IMR-90 (cell line): ENCODE measurements around the gene SLC7A7. TPM values are rescaled to one million over a fixed set of nuclear protein-coding genes. Genes with fewer than 3 reads are reported as not detected.

Experiments used
- ATAC-seq: fragments of 200-7000 bp; cut with Tn5 transposase; 2 replicates; pipeline ENCODE4 v1.9.1; 2020; ENCODE audit warnings: low read depth, mild to moderate bottlenecking, moderate library complexity
- BruUV-seq: library from RNA; stranded (reverse); fragments of 400-500 nt; replicated peaks from 2 replicates; lab custom pipeline; 2021; lab: Mats Ljungman, UMichigan
- CTCF ChIA-PET: fragments of 300-600 bp; formaldehyde crosslinking; extraction: SDS; loops from one replicate; lab custom pipeline; 2021; ENCODE audit warnings: antibody characterized with exemption; lab: Yijun Ruan, JAX
- POLR2A ChIA-PET: fragments of 300-600 bp; sonication (Branson Sonifier 250); formaldehyde crosslinking; loops from one replicate; lab custom pipeline; 2022; ENCODE audit warnings: antibody characterized with exemption; ENCODE audit not compliant: unreplicated experiment; lab: Charles Lee
- DNase-seq: peaks from one replicate; pipeline ENCODE4 v3.0.0; 2013
- H2AFZ ChIP-seq: replicated peaks from 2 replicates; pipeline ENCODE3; 2013; ENCODE audit warnings: low read length, mild to moderate bottlenecking; ENCODE audit not compliant: poor library complexity
- H2AK5ac ChIP-seq: 2 replicates; pipeline ENCODE4 v1.6.1; 2013; ENCODE audit warnings: low read depth, low read length, inconsistent platforms
- H2AK9ac ChIP-seq: replicated peaks from 2 replicates; pipeline ENCODE3; 2013; ENCODE audit warnings: mild to moderate bottlenecking, low read depth, low read length, moderate library complexity; ENCODE audit not compliant: poor library complexity
- H2BK120ac ChIP-seq: 2 replicates; pipeline ENCODE4 v1.6.1; 2013; ENCODE audit warnings: low read depth, low read length, inconsistent platforms
- H2BK15ac ChIP-seq: 3 replicates; pipeline ENCODE4 v1.6.1; 2013; ENCODE audit warnings: low read depth, low read length, inconsistent platforms
- H2BK20ac ChIP-seq: 2 replicates; pipeline ENCODE4 v1.6.1; 2013; ENCODE audit warnings: low read depth, mild to moderate bottlenecking, inconsistent platforms, low read length, moderate library complexity
- H2BK5ac ChIP-seq: 2 replicates; pipeline ENCODE4 v1.6.1; 2013; ENCODE audit warnings: mild to moderate bottlenecking, low read depth, low read length, inconsistent platforms; ENCODE audit not compliant: poor library complexity, severe bottlenecking
- H3K14ac ChIP-seq: replicated peaks from 2 replicates; pipeline ENCODE4 v1.6.1; 2013; ENCODE audit warnings: low read depth, low read length, inconsistent platforms
- H3K18ac ChIP-seq: 2 replicates; pipeline ENCODE4 v1.6.1; 2013; ENCODE audit warnings: low read depth, low read length, control low read depth
- H3K23ac ChIP-seq: 2 replicates; pipeline ENCODE4 v1.6.1; 2013; ENCODE audit warnings: low read depth, low read length, inconsistent platforms
- H3K27ac ChIP-seq: 2 replicates; pipeline ENCODE4 v1.5.1; 2013; ENCODE audit warnings: mild to moderate bottlenecking, control low read depth, low read length; ENCODE audit not compliant: insufficient read depth
- H3K27me3 ChIP-seq: 2 replicates; pipeline ENCODE4 v1.6.1; 2013; ENCODE audit warnings: low read length; ENCODE audit not compliant: control insufficient read depth, insufficient read depth
- H3K36me3 ChIP-seq: 2 replicates; pipeline ENCODE4 v1.6.1; 2013; ENCODE audit warnings: low read length, mixed read lengths; ENCODE audit not compliant: control insufficient read depth, insufficient read depth
- H3K4ac ChIP-seq: 2 replicates; pipeline ENCODE4 v1.6.1; 2013; ENCODE audit warnings: low read depth, low read length, inconsistent platforms
- H3K4me1 ChIP-seq: 2 replicates; pipeline ENCODE4 v1.6.1; 2013; ENCODE audit warnings: low read length, mixed read lengths; ENCODE audit not compliant: control insufficient read depth, insufficient read depth
- H3K4me2 ChIP-seq: 2 replicates; pipeline ENCODE4 v1.6.1; 2013; ENCODE audit warnings: low read depth, mild to moderate bottlenecking, control low read depth, low read length, moderate library complexity
- H3K4me3 ChIP-seq: 2 replicates; pipeline ENCODE4 v1.5.1; 2013; ENCODE audit warnings: low read depth, mild to moderate bottlenecking, control low read depth, low read length, moderate library complexity; ENCODE audit not compliant: insufficient read depth
- H3K56ac ChIP-seq: 2 replicates; pipeline ENCODE4 v1.6.1; 2013; ENCODE audit warnings: low read length, inconsistent platforms; ENCODE audit not compliant: insufficient read depth; ENCODE audit errors: extremely low read depth
- H3K79me1 ChIP-seq, 2 experiments: 2 replicates each; pipeline ENCODE4 v1.6.1; 2013; ENCODE audit warnings: low read length in 2 of 2, inconsistent platforms in 1 of 2, low read depth in 1 of 2
- H3K9ac ChIP-seq: 2 replicates; pipeline ENCODE4 v1.6.1; 2013; ENCODE audit warnings: low read depth, low read length, control low read depth
- H3K9me1 ChIP-seq: 2 replicates; pipeline ENCODE4 v1.6.1; 2013; ENCODE audit warnings: low read length, inconsistent platforms; ENCODE audit not compliant: insufficient read depth
- H3K9me3 ChIP-seq: 2 replicates; pipeline ENCODE4 v1.6.1; 2013; ENCODE audit warnings: low read length; ENCODE audit not compliant: control insufficient read depth, insufficient read depth
- H4K20me1 ChIP-seq: 2 replicates; pipeline ENCODE4 v1.6.1; 2013; ENCODE audit warnings: low read length, inconsistent platforms; ENCODE audit not compliant: insufficient read depth
- H4K5ac ChIP-seq: 2 replicates; pipeline ENCODE4 v1.6.1; 2013; ENCODE audit warnings: mild to moderate bottlenecking, low read depth, low read length, control low read depth
- H4K8ac ChIP-seq, 2 experiments: 2 replicates each; pipeline ENCODE4 v1.6.1; 2013; ENCODE audit warnings: low read depth in 2 of 2, low read length in 2 of 2, control low read depth in 1 of 2, inconsistent platforms in 1 of 2
- H4K91ac ChIP-seq: 2 replicates; pipeline ENCODE4 v1.6.1; 2013; ENCODE audit warnings: low read depth, low read length, inconsistent platforms; ENCODE audit not compliant: insufficient read depth
- BHLHE40 ChIP-seq: fragments of 150-350 bp; IDR thresholded peaks from 2 replicates; pipeline ENCODE4 v1.6.1; 2016; ENCODE audit warnings: mild to moderate bottlenecking, low read depth, low read length
- FOS ChIP-seq: fragments of 150-350 bp; IDR thresholded peaks from 2 replicates; pipeline ENCODE4 v1.6.1; 2016; ENCODE audit warnings: low read depth, low read length
- MXI1 ChIP-seq: IDR thresholded peaks from 2 replicates; pipeline ENCODE4 v1.6.1; 2012; ENCODE audit warnings: low read depth, mild to moderate bottlenecking, low read length, moderate library complexity, borderline replicate concordance
- RAD21 ChIP-seq: IDR thresholded peaks from 2 replicates; pipeline ENCODE4 v1.6.1; 2012; ENCODE audit warnings: low read length, improper control_type of control experiment
- RCOR1 ChIP-seq: IDR thresholded peaks from 2 replicates; pipeline ENCODE4 v1.6.1; 2012; ENCODE audit warnings: mild to moderate bottlenecking, low read length, improper control_type of control experiment; ENCODE audit not compliant: insufficient replicate concordance
- SMC3 ChIP-seq: fragments of 150-350 bp; IDR thresholded peaks from 2 replicates; pipeline ENCODE4 v1.6.1; 2016; ENCODE audit warnings: low read depth, mild to moderate bottlenecking, antibody characterized with exemption, low read length, moderate library complexity
- WGBS, 2 experiments: methylation state at CpG; one replicate each; pipeline versions ENCODE4 v1.1.5 to v1.1.7; 2013; ENCODE audit warnings: missing lambda C conversion rate in 2 of 2; ENCODE audit not compliant: insufficient read length in 1 of 2; ENCODE audit errors: extremely low coverage in 2 of 2; 5-methylcytosine and 5-hydroxymethylcytosine counted together
- dilution Hi-C: fragments of 300-500 bp; cut with HindIII; formaldehyde crosslinking; loops from one replicate; pipeline ENCODE4 v1.14.3; 2018; ENCODE audit warnings: low sequenced_read_pairs; ENCODE audit not compliant: unreplicated experiment
- in situ Hi-C: fragments of 300-500 bp; cut with MboI; formaldehyde crosslinking; loops from 3 replicates; pipeline ENCODE4 v1.14.3; 2019; ENCODE audit warnings: low sequenced_read_pairs, inconsistent platforms, mixed read lengths
- intact Hi-C: fragments of 100-400 bp; cut with micrococcal nuclease; formaldehyde crosslinking; loops from 2 replicates; pipeline ENCODE4 v1.10.0; 2022
- polyA plus RNA-seq, 3 experiments: library from polyadenylated mRNA; depleted of rRNA; stranded (reverse); fragments of >200 nt; gene quantifications; 2 replicates each; pipeline ENCODE4 v1.2.3, GENCODE V29; 2012; ENCODE audit warnings: low replicate concordance in 1 of 3
- total RNA-seq: library from RNA; depleted of rRNA; stranded (reverse); fragments of >200 nt; gene quantifications from 2 replicates; pipeline ENCODE4 v1.2.3, GENCODE V29; 2012
- TF ChIP-seq, protein P1 (sequence below): fragments of 150-350 bp; IDR thresholded peaks from 2 replicates; pipeline ENCODE4 v1.6.1; 2017; ENCODE audit warnings: mild to moderate bottlenecking, antibody characterized with exemption, low read length, low read depth
- TF ChIP-seq, protein P2 (sequence below): conservative IDR thresholded peaks from 2 replicates; pipeline ENCODE4 v1.5.1; 2012; ENCODE audit warnings: mild to moderate bottlenecking, low read depth, low read length, improper control_type of control experiment

Gene SLC7A7
- total and polyA plus RNA-seq, 2 of the 4 experiments (the other 2 are of a cell fraction) = 1.8 to 2.0 TPM

DNA sequence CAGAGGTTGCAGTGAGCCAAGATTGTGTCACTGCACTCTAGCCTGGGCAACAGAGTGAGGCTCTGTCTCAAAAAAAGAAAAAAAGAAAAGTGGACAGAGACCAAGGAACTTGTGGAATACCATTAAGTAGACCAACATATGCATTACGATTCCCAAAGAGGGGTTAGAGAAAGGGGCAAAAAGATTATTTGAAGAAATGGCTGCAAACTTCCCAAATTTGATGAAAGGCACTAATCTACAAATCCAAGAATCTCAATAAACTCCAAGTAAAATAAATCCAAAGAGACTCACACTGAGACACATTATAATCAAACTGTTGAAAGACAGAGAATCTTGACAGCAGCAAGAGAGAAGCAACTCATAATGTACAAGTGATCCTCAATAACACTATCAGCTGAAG is 53.5 kb downstream of the SLC7A7 start:
- no peak overlapping the region for H3K56ac ChIP-seq
- H2BK5ac ChIP-seq = no peak overlapping the region
- no peaks in the 10 kb centered on the region for H3K27me3 ChIP-seq
- TF ChIP-seq BHLHE40 (no peak), MXI1 (no peak), SMC3 (no peak), RCOR1 (no peak), RAD21 (no peak), FOS (no peak)
- TF ChIP-seq, protein P1, sequence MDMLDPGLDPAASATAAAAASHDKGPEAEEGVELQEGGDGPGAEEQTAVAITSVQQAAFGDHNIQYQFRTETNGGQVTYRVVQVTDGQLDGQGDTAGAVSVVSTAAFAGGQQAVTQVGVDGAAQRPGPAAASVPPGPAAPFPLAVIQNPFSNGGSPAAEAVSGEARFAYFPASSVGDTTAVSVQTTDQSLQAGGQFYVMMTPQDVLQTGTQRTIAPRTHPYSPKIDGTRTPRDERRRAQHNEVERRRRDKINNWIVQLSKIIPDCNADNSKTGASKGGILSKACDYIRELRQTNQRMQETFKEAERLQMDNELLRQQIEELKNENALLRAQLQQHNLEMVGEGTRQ = no peak
- TF ChIP-seq, protein P2, sequence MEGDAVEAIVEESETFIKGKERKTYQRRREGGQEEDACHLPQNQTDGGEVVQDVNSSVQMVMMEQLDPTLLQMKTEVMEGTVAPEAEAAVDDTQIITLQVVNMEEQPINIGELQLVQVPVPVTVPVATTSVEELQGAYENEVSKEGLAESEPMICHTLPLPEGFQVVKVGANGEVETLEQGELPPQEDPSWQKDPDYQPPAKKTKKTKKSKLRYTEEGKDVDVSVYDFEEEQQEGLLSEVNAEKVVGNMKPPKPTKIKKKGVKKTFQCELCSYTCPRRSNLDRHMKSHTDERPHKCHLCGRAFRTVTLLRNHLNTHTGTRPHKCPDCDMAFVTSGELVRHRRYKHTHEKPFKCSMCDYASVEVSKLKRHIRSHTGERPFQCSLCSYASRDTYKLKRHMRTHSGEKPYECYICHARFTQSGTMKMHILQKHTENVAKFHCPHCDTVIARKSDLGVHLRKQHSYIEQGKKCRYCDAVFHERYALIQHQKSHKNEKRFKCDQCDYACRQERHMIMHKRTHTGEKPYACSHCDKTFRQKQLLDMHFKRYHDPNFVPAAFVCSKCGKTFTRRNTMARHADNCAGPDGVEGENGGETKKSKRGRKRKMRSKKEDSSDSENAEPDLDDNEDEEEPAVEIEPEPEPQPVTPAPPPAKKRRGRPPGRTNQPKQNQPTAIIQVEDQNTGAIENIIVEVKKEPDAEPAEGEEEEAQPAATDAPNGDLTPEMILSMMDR = no peak
- intact Hi-C loops = no loop called here
- no peak overlapping the region for H2BK15ac ChIP-seq
- no peaks in the 10 kb centered on the region for H4K20me1 ChIP-seq
- H2BK120ac ChIP-seq = no peak overlapping the region
- WGBS, 2 experiments = no CpG with 5 or more reads among the region's 1 CpG
- no peaks in the 10 kb centered on the region for H3K9me1 ChIP-seq
- no peak overlapping the region for H4K5ac ChIP-seq
- no peak overlapping the region for H2AFZ ChIP-seq
- no peak overlapping the region for H3K27ac ChIP-seq
- H2BK20ac ChIP-seq = no peak overlapping the region
- H3K79me1 ChIP-seq = peaks cover 6 to 11% of the 10 kb centered on the region in 2 experiments
- no peak for ATAC-seq
- no peak overlapping the region for H3K4me3 ChIP-seq
- H3K14ac ChIP-seq = no peak overlapping the region
- H3K4me1 ChIP-seq = no peaks in the 10 kb centered on the region
- no peak overlapping the region for H3K18ac ChIP-seq
- ChIA-PET CTCF (no interaction called here), POLR2A (no interaction called here)
- H3K4me2 ChIP-seq = no peak overlapping the region
- H3K9ac ChIP-seq = no peak overlapping the region
- H4K8ac ChIP-seq = no peak overlapping the region
- no peaks in the 10 kb centered on the region for H3K36me3 ChIP-seq
- no peak for DNase-seq
- dilution Hi-C loops = no loop called here
- no TSS peak for BruUV-seq
- H3K4ac ChIP-seq = no peak overlapping the region
- in situ Hi-C loops = loop anchor here (10.0 kb wide), 1 partner anchor 207 kb away; no protein-coding TSS in a partner anchor
- H3K9me3 ChIP-seq = peaks cover 6% of the 10 kb centered on the region; the same call in 1 of the 2 replicates
- H3K23ac ChIP-seq = no peak overlapping the region
- H2AK9ac ChIP-seq = no peak overlapping the region
- no peak overlapping the region for H4K91ac ChIP-seq
- no peak overlapping the region for H2AK5ac ChIP-seq
